GM12878 (cell line): ENCODE data around the gene NCAPD2. TPM values are rescaled to one million over a fixed set of nuclear protein-coding genes. Genes with fewer than 3 reads are reported as not detected.
"Not testable (repeated sequence)": the region's sequence is repeated elsewhere in the genome, so short reads cannot be mapped to it uniquely, and the experiment has no call there.

Experiments used
- ATAC-seq: fragments of 200-7000 bp; cut with Tn5 transposase; 3 replicates; pipeline ENCODE4 v1.9.1; 2020; ENCODE audit warnings: mild to moderate bottlenecking, moderate library complexity
- BruUV-seq: library from RNA; stranded (reverse); fragments of 400-500 nt; replicated peaks from 2 replicates; lab custom pipeline; 2021; lab: Mats Ljungman, UMichigan
- CTCF ChIA-PET: fragments of 300-600 bp; sonication (Branson Sonifier 250); formaldehyde crosslinking; extraction: SDS; loops from one replicate; lab custom pipeline; 2021; ENCODE audit warnings: inconsistent platforms; lab: Yijun Ruan, JAX
- POLR2A ChIA-PET: fragments of 350-600 bp; formaldehyde crosslinking; extraction: SDS; loops from one replicate; lab custom pipeline; 2021; ENCODE audit warnings: inconsistent platforms; lab: Charles Lee
- RAD21 ChIA-PET: fragments of 300-600 bp; sonication (Branson Sonifier 250); formaldehyde crosslinking; loops from one replicate; lab custom pipeline; 2023; ENCODE audit warnings: antibody characterized with exemption; ENCODE audit not compliant: unreplicated experiment; lab: Charles Lee
- SMC1A ChIA-PET: fragments of 300-600 bp; sonication (Branson Sonifier 250); formaldehyde crosslinking; loops from one replicate; lab custom pipeline; 2023; ENCODE audit not compliant: unreplicated experiment, uncharacterized antibody; lab: Charles Lee
- DNase-seq: peaks from one replicate; pipeline ENCODE4 v3.0.0-alpha.2; 2011; ENCODE audit warnings: low read depth, low spot score
- FAIRE-seq: peaks from 3 replicates; lab custom pipeline; 2011; peaks lifted over from hg19 to GRCh38; lab: Jason Lieb, UNC
- H2AFZ ChIP-seq: 2 replicates; pipeline ENCODE4 v1.6.0; 2011; ENCODE audit warnings: low read depth, low read length, control low read depth; ENCODE audit not compliant: control insufficient read depth
- H3K27ac ChIP-seq: 2 replicates; pipeline ENCODE4 v1.5.1; 2011; ENCODE audit warnings: control low read depth; ENCODE audit not compliant: control insufficient read depth, insufficient read depth
- H3K27me3 ChIP-seq, 2 experiments: replicated peaks in 1 of 2; 2 replicates each; pipeline versions ENCODE4 v1.6.0 to v1.6.1; 2011; ENCODE audit warnings: low read length in 1 of 2; ENCODE audit not compliant: control insufficient read depth in 2 of 2, insufficient read depth in 2 of 2
- H3K36me3 ChIP-seq, 2 experiments: 2 replicates each; pipeline ENCODE4 v1.5.1; 2011; ENCODE audit warnings: low read length in 1 of 2; ENCODE audit not compliant: control insufficient read depth in 2 of 2, insufficient read depth in 2 of 2
- H3K4me1 ChIP-seq: 2 replicates; pipeline ENCODE4 v1.6.1; 2011; ENCODE audit warnings: mild to moderate bottlenecking, low read length, moderate library complexity, mixed read lengths; ENCODE audit not compliant: control insufficient read depth, insufficient read depth
- H3K4me2 ChIP-seq: 2 replicates; pipeline ENCODE4 v1.6.0; 2011; ENCODE audit warnings: control low read depth; ENCODE audit not compliant: control insufficient read depth, insufficient read depth
- H3K4me3 ChIP-seq: fragments of 200-600 bp; sonication (generic); 2 replicates; pipeline ENCODE4 v1.5.1; 2016
- H3K79me2 ChIP-seq: 2 replicates; pipeline ENCODE4 v1.6.0; 2011; ENCODE audit warnings: low read length; ENCODE audit not compliant: control insufficient read depth, insufficient read depth
- H3K9ac ChIP-seq: 2 replicates; pipeline ENCODE4 v1.8.0; 2011; ENCODE audit warnings: low read length, control low read depth, mixed read lengths; ENCODE audit not compliant: control insufficient read depth, insufficient read depth
- H3K9me3 ChIP-seq: replicated peaks from 3 replicates; pipeline ENCODE4 v1.5.1; 2011; ENCODE audit warnings: mild to moderate bottlenecking, low read length; ENCODE audit not compliant: control insufficient read depth, insufficient read depth
- H4K20me1 ChIP-seq: 2 replicates; pipeline ENCODE4 v1.6.0; 2011; ENCODE audit not compliant: control insufficient read depth, insufficient read depth
- BHLHE40 ChIP-seq, 2 experiments: fragments of 450-650 bp in 1 of 2; IDR thresholded peaks; 2 replicates each; pipeline ENCODE4 v1.6.1; 2011 to 2017; ENCODE audit warnings: low read depth in 2 of 2, borderline replicate concordance in 1 of 2, improper control_type of control experiment in 1 of 2, low read length in 1 of 2, mild to moderate bottlenecking in 1 of 2
- GABPA ChIP-seq: IDR thresholded peaks from 2 replicates; pipeline ENCODE4 v1.6.1; 2014; ENCODE audit warnings: antibody characterized with exemption, low read depth, mild to moderate bottlenecking, inconsistent platforms
- HDAC2 ChIP-seq: fragments of 200-600 bp; sonication (generic); IDR thresholded peaks from 2 replicates; pipeline ENCODE4 v1.6.1; 2017
- NBN ChIP-seq: fragments of 450-650 bp; IDR thresholded peaks from 2 replicates; pipeline ENCODE4 v1.6.1; 2016
- RAD21 ChIP-seq: IDR thresholded peaks from 2 replicates; pipeline ENCODE4 v1.6.1; 2011; ENCODE audit warnings: mild to moderate bottlenecking, low read depth, low read length, moderate library complexity; ENCODE audit not compliant: insufficient read depth
- SMAD5 ChIP-seq: IDR thresholded peaks from 2 replicates; pipeline ENCODE4 v1.6.1; 2016; ENCODE audit warnings: antibody characterized with exemption, low read depth
- SMARCA5 ChIP-seq: fragments of 450-650 bp; IDR thresholded peaks from 2 replicates; pipeline ENCODE4 v1.6.1; 2017; ENCODE audit warnings: mild to moderate bottlenecking
- YY1 ChIP-seq: IDR thresholded peaks from 2 replicates; pipeline ENCODE4 v1.6.1; 2011; ENCODE audit warnings: low read depth, mild to moderate bottlenecking, low read length
- ZNF384 ChIP-seq: IDR thresholded peaks from 2 replicates; pipeline ENCODE4 v1.6.1; 2012; ENCODE audit warnings: low read depth, mild to moderate bottlenecking, low read length, improper control_type of control experiment, borderline replicate concordance
- WGBS: methylation state at CpG from one replicate; pipeline ENCODE4 v1.1.6; 2016; ENCODE audit warnings: low lambda C conversion rate; ENCODE audit not compliant: insufficient replicate concordance, insufficient coverage; ENCODE audit errors: missing lambda C conversion rate; 5-methylcytosine and 5-hydroxymethylcytosine counted together
- in situ Hi-C: fragments of 300-500 bp; cut with MboI; formaldehyde crosslinking; loops from 9 replicates; pipeline ENCODE4 v1.14.3; 2018; ENCODE audit warnings: mixed read lengths
- intact Hi-C: fragments of 100-400 bp; cut with micrococcal nuclease; formaldehyde crosslinking; loops from one replicate; pipeline ENCODE4 v1.14.2; 2022; ENCODE audit not compliant: unreplicated experiment
- polyA plus RNA-seq, 11 experiments: library from polyadenylated mRNA; depleted of rRNA in 4 of 11; unstranded in 6 of 11; stranded (reverse) in 5 of 11; fragments of >200 nt; fragmentation: Nextera tagmentation in 4 of 11; fragmentation: Illumina TruSeq in 1 of 11; extraction: Ambion mirVana in 4 of 11; extraction: Trizol in 1 of 11; gene quantifications; 1 replicate in 1 of 11; 2 replicates in 10 of 11; pipeline versions ENCODE4 v1.2.1 to v1.2.3, GENCODE V29; 2011 to 2016; ENCODE audit warnings: inconsistent platforms in 2 of 11, missing spikeins in 2 of 11, low read depth in 1 of 11
- total RNA-seq, 4 experiments: library from RNA; depleted of rRNA in 3 of 4; stranded (reverse); fragments of >200 nt in 3 of 4; fragmentation: Illumina TruSeq in 1 of 4; extraction: Trizol in 1 of 4; gene quantifications; 2 replicates each; pipeline versions ENCODE4 v1.2.1 to v1.2.3, GENCODE V29; 2013 to 2021
- TF ChIP-seq, protein P1 (sequence below): fragments of 450-650 bp; IDR thresholded peaks from 2 replicates; pipeline ENCODE4 v1.6.1; 2016; ENCODE audit warnings: mild to moderate bottlenecking, moderate library complexity, borderline replicate concordance
- TF ChIP-seq, protein P2 (sequence below): fragments of 450-650 bp; IDR thresholded peaks from 2 replicates; pipeline ENCODE4 v1.6.1; 2016; ENCODE audit warnings: mild to moderate bottlenecking
- TF ChIP-seq, protein P3 (sequence below), 3 experiments: IDR thresholded peaks in 2 of 3; conservative IDR thresholded peaks in 1 of 3; 2 replicates each; pipeline ENCODE4 v1.5.1; 2011; ENCODE audit warnings: low read depth in 3 of 3, low read length in 3 of 3, mild to moderate bottlenecking in 3 of 3, control low read depth in 2 of 3, moderate library complexity in 2 of 3, inconsistent platforms in 1 of 3, mixed read lengths in 1 of 3; ENCODE audit not compliant: control insufficient read depth in 2 of 3, insufficient read depth in 1 of 3; ENCODE audit errors: extremely low read depth in 1 of 3

The NCAPD2 gene
- total and polyA plus RNA-seq, 10 of the 15 experiments (the other 5 are each of a cell fraction or from before 2014, with no cell fraction given), result 24.2 to 160 (median 110) TPM

DNA sequence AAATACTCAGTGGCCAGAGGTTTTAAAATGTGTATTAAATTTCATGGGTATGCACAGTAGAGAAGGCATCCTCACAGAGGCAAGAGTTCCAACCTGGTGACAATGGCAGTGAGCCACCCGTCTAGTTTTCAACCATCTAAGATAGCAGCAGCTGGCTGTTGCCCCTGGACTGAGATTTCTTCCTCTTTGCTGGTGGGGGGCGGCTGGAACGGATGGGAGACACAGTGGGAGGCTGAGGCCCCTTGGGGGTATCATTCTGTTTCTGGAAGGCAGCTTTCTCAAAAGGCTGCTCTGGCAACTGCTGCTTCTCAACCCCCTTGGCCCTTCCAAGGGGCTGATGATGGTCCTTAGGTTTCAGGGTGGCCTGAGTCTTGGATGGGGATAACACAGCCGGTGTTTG is 63.0 kb downstream of the NCAPD2 start (continued):
- TF ChIP-seq SMARCA5 (no peak), YY1 (no peak), BHLHE40 (IDR thresholded peaks at IDR 0.05; ENCODE audit: borderline replicate concordance in 1 of 2, low read depth in 2 of 2, low read length in 1 of 2) (no peak), HDAC2 (no peak), SMAD5 (no peak)

GRCh38 chr12:6558014-6558760 is 64.3 kb downstream of the NCAPD2 start:
- Histone ChIP-seq H3K36me3 (peaks cover 39 to 40% of the 10 kb centered on the region in 2 experiments), H3K79me2 (peaks cover 31% of the 10 kb centered on the region)
- DNase-seq, H3K4me1 ChIP-seq, BruUV-seq, H3K27me3 ChIP-seq, H3K9me3 ChIP-seq, intact Hi-C loops, in situ Hi-C loops, H3K4me2 ChIP-seq, H4K20me1 ChIP-seq, H3K4me3 ChIP-seq, H2AFZ ChIP-seq, H3K9ac ChIP-seq, H3K27ac ChIP-seq: not testable (repeated sequence)
- FAIRE-seq (peak; percentile 23), ATAC-seq (0 out of 3 replicates have a peak, but pooled peaks have one; percentile 2)
- TF ChIP-seq, protein P1, sequence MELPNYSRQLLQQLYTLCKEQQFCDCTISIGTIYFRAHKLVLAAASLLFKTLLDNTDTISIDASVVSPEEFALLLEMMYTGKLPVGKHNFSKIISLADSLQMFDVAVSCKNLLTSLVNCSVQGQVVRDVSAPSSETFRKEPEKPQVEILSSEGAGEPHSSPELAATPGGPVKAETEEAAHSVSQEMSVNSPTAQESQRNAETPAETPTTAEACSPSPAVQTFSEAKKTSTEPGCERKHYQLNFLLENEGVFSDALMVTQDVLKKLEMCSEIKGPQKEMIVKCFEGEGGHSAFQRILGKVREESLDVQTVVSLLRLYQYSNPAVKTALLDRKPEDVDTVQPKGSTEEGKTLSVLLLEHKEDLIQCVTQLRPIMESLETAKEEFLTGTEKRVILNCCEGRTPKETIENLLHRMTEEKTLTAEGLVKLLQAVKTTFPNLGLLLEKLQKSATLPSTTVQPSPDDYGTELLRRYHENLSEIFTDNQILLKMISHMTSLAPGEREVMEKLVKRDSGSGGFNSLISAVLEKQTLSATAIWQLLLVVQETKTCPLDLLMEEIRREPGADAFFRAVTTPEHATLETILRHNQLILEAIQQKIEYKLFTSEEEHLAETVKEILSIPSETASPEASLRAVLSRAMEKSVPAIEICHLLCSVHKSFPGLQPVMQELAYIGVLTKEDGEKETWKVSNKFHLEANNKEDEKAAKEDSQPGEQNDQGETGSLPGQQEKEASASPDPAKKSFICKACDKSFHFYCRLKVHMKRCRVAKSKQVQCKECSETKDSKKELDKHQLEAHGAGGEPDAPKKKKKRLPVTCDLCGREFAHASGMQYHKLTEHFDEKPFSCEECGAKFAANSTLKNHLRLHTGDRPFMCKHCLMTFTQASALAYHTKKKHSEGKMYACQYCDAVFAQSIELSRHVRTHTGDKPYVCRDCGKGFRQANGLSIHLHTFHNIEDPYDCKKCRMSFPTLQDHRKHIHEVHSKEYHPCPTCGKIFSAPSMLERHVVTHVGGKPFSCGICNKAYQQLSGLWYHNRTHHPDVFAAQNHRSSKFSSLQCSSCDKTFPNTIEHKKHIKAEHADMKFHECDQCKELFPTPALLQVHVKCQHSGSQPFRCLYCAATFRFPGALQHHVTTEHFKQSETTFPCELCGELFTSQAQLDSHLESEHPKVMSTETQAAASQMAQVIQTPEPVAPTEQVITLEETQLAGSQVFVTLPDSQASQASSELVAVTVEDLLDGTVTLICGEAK, result peak; percentile 37; the same call in 1 of the 2 replicates
- TF ChIP-seq, protein P2, sequence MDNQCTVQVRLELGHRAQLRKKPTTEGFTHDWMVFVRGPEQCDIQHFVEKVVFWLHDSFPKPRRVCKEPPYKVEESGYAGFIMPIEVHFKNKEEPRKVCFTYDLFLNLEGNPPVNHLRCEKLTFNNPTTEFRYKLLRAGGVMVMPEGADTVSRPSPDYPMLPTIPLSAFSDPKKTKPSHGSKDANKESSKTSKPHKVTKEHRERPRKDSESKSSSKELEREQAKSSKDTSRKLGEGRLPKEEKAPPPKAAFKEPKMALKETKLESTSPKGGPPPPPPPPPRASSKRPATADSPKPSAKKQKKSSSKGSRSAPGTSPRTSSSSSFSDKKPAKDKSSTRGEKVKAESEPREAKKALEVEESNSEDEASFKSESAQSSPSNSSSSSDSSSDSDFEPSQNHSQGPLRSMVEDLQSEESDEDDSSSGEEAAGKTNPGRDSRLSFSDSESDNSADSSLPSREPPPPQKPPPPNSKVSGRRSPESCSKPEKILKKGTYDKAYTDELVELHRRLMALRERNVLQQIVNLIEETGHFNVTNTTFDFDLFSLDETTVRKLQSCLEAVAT, result peak; percentile 56; the same call in 1 of the 2 replicates
- TF ChIP-seq NBN (0 out of 2 replicates have a peak, but pooled peaks have one; percentile 30), GABPA (peak; percentile 64; the same call in 1 of the 2 replicates), RAD21 (peak; percentile 30; the same call in 1 of the 2 replicates), ZNF384 (peak; percentile 93)
- TF ChIP-seq, protein P3, sequence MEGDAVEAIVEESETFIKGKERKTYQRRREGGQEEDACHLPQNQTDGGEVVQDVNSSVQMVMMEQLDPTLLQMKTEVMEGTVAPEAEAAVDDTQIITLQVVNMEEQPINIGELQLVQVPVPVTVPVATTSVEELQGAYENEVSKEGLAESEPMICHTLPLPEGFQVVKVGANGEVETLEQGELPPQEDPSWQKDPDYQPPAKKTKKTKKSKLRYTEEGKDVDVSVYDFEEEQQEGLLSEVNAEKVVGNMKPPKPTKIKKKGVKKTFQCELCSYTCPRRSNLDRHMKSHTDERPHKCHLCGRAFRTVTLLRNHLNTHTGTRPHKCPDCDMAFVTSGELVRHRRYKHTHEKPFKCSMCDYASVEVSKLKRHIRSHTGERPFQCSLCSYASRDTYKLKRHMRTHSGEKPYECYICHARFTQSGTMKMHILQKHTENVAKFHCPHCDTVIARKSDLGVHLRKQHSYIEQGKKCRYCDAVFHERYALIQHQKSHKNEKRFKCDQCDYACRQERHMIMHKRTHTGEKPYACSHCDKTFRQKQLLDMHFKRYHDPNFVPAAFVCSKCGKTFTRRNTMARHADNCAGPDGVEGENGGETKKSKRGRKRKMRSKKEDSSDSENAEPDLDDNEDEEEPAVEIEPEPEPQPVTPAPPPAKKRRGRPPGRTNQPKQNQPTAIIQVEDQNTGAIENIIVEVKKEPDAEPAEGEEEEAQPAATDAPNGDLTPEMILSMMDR (IDR thresholded peaks at IDR 0.05 in 2 of 3, conservative IDR thresholded peaks at IDR 0.05 in 1 of 3; ENCODE audit: control insufficient read depth in 2 of 3, extremely low read depth in 1 of 3, insufficient read depth in 1 of 3, low read depth in 3 of 3, low read length in 3 of 3), result peak; percentile 50 to 58 (median 56)
- RAD21 ChIA-PET, result interaction anchor here (0.7 to 1.9 kb wide), 4 partner anchors 93 to 236 kb away, joined by 3 to 5 read pairs (median 3); no protein-coding TSS in a partner anchor
- SMC1A ChIA-PET, result interaction anchor here (0.7 to 2.6 kb wide), 6 partner anchors 17 to 133 kb away, joined by 3 to 10 read pairs (median 4); no protein-coding TSS in a partner anchor
- WGBS, result 61% methylated on average over 14 of the region's 14 CpGs
- POLR2A ChIA-PET, result interaction anchor here (0.6 to 3.9 kb wide), 8 partner anchors 10 to 223 kb away, joined by 3 to 10 read pairs (median 4); partner anchors contain the start of genes NOP2 and VAMP1
- CTCF ChIA-PET, result interaction anchor here (0.6 to 2.9 kb wide), 20 partner anchors 12 to 549 kb away, joined by 3 to 16 read pairs (median 3); partner anchors contain the start of gene MRPL51
